HG03280 (cell line): ENCODE measurements around the gene SPDYC.

Experiments
- ATAC-seq: cut with Tn5 transposase; IDR thresholded peaks from one replicate; pipeline ENCODE4 v1.9.1; 2021; ENCODE audit warnings: mild to moderate bottlenecking, moderate library complexity; ENCODE audit not compliant: unreplicated experiment

SPDYC gene

DNA sequence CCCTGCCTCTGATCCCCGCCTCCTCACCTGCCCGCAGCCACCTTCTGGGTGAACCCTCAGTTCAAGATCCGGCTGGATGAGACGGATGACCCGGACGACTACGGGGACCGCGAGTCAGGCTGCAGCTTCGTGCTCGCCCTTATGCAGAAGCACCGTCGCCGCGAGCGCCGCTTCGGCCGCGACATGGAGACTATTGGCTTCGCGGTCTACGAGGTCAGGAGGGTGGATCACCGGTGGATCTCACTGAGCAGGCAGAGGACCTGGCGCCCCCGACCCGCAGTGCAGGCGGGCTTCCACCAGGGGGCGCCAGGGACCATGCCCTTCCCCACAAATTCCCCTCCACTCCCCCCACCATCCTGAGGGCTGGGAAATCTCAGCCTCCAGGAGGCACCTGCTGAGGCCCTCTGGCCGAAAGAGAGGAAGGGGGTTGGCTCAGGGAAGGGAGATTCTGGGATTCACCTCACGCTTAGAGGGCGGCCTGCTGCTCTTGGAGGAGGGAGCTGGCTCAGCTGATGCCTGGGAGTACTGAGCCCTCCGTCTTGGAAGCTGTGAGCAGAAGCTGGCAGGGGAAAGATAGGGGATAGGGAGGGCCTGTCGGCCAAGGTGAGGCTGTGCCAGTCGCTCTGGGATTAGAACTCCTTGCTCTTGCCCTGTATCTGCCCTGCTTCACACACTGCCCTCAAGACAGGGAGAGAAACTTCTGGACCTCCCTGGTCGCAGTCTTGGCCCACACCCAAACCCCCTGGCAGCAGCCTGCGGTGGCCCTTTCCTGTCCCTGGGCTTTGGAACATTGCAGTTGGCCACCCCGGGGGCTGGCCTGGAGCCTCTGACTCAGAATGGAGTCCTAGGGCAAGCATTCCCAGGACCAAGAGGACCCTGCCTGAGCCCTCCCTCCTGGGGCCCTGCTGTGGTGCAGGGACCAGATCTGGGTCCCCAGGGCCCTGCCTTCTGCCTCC, 34.9 kb downstream of the SPDYC start:
- ATAC-seq: no peak

DNA sequence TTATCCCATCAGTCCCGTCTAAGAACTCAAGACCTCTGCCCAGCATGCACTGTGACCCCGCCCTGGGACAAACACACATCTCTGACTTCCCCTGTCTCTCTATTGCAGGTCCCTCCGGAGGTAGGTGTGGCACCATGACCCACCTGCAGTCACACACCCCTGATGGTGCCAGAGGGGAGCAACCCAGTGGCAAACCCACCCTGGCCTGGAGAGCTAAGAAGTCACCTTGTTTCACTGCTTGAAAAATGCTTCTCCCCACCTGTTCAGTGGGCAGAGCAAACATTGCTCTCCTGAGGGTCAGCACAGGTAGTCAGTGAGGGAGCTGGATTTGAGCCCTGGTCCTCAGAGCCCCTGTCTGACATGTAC, 35.6 kb downstream of the SPDYC start:
- no peak for ATAC-seq

GRCh38 chr11:65206441-65206841, 36.4 kb downstream of the SPDYC start:
- no peak for ATAC-seq

DNA sequence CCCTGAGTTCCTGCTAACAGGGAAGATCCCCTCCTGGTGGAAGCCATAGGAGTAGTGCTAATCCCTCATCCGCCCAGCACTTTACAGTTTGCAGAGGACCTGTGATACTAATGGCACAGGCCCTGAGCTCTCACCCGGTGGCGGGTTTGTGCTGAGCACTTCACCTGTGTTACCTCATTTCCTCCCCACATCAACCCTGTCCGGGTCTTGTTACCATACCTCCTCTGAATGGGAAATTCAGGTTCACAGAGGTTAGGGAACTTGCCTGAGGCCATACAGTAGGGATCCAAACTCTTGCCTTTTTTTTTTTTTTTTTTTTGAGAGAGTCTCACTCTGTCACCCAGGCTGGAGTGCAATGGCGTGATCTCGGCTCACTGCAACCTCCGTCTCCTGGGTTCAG, 36.9 kb downstream of the SPDYC start:
- ATAC-seq: no peak

DNA sequence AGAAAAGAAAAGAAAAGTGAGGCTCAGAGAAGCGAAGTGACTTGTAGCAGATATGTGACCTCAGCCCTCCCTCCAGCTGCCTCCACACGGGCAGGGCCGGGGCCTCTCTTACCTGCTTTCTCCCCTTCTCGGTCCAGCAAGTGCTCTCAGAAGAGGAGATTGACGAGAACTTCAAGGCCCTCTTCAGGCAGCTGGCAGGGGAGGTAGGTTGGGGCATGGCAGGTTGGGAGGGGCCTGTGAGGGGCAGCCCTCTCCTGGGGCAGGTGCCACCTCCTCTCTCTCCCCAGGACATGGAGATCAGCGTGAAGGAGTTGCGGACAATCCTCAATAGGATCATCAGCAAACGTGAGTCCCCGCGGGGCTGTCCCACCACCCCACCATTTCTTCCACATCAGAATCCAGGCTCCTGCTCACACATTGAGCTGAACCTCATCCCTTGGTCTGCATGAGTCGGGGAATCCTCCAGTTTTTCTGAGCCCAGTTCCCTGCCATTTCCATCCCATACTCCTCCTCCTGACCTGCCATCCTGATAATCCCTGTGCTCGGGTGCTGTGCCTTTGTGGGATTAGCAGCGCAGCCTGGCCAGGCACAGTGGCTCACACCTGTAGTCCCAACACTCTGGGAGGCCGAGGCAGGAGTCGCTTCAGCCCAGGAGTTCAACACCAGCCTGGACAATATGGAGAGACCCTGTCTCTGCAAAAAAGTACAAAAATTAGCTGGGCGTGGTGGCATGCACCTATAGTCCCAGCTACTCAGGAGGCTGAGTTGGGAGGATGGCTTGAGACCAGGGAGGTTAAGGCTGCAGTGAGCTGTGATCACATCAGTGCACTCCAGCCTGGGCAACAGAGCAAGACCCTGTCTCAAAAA, 38.1 kb downstream of the SPDYC start:
- ATAC-seq: no peak

DNA sequence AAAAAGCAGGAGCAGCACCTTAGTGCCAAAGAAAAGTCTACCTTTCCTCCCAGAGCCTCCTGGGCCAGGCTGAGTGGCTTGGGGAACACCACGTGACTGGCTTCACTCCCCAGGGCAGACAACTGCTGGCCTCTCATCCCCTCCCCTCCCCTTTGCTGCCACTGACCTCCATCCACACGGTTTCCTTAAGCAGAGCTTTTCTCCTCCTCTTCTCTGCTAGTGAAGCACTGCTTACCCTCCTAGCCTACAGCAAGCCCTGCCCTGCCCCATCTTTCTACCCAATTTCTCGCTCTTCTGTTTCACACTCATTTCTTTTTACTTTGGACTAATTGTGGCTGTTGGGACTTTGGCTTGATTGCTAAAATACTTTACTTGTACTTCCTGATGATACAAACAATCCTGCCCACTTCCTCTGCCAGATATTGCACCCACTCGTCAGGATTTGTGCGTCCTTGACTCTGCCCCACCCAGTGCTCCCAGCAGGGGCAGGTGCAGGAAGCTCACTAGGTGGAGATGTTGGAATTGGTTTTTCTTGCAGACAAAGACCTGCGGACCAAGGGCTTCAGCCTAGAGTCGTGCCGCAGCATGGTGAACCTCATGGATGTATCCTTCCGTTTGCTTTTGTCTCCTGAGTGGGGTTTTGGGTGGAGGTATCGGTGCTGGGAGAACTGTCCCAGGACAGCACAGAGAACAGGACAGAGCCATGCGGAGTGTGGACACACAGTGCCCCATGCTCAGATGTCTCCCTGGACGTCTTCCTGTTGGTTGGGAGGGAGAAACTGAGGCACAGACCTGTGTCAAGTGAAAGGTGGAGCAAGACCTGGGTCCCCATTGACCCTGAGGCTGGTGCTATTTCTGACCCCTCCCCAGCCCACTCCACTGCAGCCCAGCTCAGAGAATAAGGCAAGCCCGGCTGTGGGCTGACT, 39.0 kb downstream of the SPDYC start:
- no peak for ATAC-seq

- ATAC-seq: no peak
Measured at GRCh38 chr11:65209711-65210360, 39.8 kb downstream of the SPDYC start.

DNA sequence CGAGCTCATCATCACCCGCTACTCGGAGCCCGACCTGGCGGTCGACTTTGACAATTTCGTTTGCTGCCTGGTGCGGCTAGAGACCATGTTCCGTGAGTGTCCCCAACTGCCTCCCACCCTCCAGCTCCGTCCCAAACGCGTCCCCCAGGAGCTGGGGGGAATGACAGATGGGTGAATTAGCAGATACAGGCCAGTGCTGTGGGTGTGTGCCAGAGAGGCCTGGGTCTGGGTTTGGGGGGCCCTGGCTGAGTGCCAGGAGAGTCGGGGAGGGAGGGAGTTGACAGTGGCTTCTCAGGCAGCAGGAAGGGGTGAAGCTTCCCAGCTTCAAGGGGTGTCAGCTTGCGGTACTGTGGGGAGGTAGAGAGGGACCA, 40.3 kb downstream of the SPDYC start:
- no peak for ATAC-seq

GRCh38 chr11:65210748-65211147, 40.7 kb downstream of the SPDYC start:
- ATAC-seq: no peak

DNA sequence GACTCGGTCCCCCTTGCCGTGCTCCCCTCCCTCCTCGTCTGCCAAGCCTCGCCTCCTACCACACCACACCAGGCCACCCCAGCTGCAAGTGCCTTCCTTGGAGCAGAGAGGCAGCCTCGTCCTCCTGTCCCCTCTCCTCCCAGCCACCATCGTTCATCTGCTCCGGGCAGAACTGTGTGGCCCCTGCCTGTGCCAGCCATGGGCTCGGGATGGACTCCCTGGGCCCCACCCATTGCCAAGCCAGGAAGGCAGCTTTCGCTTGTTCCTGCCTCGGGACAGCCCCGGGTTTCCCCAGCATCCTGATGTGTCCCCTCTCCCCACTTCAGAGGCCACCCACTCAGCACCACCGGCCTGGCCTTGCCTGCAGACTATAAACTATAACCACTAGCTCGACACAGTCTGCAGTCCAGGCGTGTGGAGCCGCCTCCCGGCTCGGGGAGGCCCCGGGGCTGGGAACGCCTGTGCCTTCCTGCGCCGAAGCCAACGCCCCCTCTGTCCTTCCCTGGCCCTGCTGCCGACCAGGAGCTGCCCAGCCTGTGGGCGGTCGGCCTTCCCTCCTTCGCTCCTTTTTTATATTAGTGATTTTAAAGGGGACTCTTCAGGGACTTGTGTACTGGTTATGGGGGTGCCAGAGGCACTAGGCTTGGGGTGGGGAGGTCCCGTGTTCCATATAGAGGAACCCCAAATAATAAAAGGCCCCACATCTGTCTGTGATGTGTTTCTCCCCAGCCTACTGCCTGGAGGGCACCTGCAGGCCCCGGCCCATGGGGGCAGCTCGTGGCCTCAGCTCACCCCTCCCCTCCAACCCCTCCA, 41.5 kb downstream of the SPDYC start:
- ATAC-seq: no peak

DNA sequence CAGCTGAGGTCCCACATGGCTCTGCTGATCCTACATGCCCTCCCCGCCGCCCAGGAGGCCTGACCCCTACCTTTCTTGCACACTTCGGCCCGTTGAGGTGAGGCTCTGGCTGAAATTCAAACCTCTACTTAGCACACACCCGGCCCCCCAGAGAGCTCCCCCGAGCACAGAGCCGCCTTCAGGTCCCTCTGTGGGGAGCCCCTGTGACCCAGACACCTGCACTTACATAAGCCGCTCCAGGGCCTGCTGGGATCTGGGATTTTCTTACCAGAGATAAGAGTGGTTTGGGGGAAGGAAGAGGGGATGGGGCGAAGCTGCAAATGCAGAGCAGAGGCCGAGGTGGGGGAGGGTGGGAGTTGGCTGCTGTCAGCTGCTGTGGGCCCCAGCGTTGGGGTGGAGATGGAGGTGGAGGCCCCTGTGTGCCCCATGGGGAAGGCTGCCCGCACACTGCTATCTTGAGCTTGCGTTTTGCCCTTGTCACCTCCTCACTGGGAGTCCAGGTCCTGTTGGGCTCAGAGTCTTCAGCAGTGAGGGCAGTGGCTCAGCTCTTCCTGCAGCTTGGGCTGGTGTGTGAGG, 42.3 kb downstream of the SPDYC start:
- ATAC-seq: no peak

DNA sequence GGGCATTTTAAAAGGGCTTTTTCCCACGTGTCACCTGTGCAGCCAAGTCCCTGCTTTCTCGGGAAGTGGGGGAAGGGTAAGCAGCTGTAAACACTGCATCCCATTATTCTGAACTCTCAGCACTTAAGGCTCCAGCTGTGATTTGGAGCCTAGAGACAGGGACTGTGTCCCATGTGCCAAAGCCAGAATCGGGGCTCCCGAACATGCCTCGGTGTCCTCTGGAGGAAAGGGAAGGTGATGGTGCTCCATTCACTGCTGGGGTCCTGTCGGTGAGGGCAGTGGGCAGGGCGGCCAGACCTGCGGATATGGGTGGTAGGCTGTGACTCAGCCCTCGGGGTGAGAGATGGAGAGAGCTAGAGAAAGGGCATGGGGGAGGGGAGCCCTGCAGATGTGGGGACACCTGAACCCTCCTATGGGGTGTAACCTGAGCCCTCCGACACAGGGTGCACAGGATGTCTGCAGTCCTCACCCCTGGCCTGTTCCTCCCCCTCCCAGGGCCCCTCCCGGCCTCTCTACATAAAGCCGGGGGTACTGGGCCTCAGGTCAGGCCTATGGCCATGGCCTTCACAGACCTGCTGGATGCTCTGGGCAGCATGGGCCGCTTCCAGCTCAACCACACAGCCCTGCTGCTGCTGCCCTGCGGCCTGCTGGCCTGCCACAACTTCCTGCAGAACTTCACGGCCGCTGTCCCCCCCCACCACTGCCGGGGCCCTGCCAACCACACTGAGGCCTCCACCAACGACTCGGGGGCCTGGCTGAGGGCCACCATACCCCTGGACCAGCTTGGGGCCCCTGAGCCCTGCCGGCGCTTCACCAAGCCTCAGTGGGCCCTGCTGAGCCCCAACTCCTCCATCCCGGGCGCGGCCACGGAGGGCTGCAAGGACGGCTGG, 43.5 kb downstream of the SPDYC start:
- ATAC-seq: no peak

DNA sequence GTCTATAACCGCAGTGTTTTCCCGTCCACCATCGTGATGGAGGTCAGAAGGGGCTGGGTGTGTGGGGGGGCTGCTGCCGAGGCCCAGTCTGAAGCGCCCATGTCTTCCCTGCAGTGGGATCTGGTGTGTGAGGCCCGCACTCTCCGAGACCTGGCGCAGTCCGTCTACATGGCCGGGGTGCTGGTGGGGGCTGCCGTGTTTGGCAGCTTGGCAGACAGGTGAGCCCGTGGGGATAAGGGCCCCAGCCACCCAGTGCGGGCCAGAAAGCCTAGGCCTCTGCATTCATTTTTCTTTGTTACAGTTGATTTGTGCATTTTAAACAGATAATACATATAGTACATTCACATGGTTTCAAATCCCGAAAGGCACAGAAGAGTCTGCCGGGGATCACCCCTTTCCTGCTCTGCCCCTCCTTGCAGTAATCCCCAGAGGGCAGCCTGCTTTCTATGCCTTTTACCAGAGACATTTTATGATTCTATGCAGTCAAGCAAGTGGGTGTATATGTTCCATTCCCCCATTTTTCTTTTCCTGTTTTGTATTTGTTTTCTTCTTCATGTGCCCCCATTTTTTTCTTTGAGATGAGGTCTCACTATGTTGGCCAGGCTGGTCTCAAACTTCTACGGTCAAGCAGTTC, 44.3 kb downstream of the SPDYC start:
- no peak for ATAC-seq

- no peak for ATAC-seq
Measured at GRCh38 chr11:65215441-65216076, 45.5 kb downstream of the SPDYC start.

DNA sequence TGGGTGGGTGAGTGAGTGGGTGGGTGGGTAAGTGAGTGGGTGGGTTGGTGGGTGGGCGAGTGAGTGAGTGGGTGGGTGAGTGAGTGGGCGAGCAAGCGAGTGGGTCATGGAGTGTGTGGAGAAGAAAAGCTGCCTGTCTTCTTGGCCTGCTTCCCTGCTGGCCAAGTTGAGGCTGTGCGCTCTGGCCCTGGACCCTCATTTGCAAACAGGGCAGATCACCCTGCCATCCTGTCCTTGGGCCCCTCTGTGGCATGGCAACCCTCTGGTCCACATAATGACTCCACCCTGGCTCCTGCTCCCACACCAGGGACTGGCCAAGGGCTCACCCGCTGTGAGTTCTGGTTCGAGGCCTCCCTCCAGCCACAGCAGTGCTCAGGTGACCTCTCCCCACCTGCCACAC, 46.8 kb downstream of the SPDYC start:
- no peak for ATAC-seq

GRCh38 chr11:65217441-65218423, 47.7 kb downstream of the SPDYC start:
- no peak for ATAC-seq
